Ovary (tissue), 9 donors: Measurements from ENCODE around the gene ACTN1. TPM values are rescaled to one million over a fixed set of nuclear protein-coding genes. Genes with fewer than 3 reads are reported as not detected.

Source experiments
- DNase-seq, 5 donors: peaks; one replicate each; pipeline ENCODE4 v3.0.0-alpha.2; 2019 to 2020
- H3K27ac ChIP-seq, 2 donors: fragments of 200-600 bp; one replicate each; pipeline versions ENCODE4 v1.5.1 to v1.8.0; 2019 to 2022
- H3K27me3 ChIP-seq: fragments of 200-600 bp; one replicate; pipeline ENCODE4 v1.8.0; 2022
- H3K36me3 ChIP-seq: fragments of 200-600 bp; sonication (generic); one replicate; pipeline ENCODE4 v1.5.1; 2019
- H3K4me1 ChIP-seq: one replicate; pipeline ENCODE4 v1.8.1; 2013; ENCODE audit warnings: mild to moderate bottlenecking, moderate library complexity; ENCODE audit not compliant: insufficient read depth
- H3K4me3 ChIP-seq: fragments of 200-600 bp; sonication (generic); one replicate; pipeline ENCODE4 v1.5.1; 2017
- H3K9me3 ChIP-seq, 2 donors: fragments of 200-600 bp in 1 of 2; sonication (generic) in 1 of 2; one replicate each; pipeline versions ENCODE4 v1.5.1 to v1.8.1; 2013 to 2019; ENCODE audit warnings: mild to moderate bottlenecking in 1 of 2, moderate library complexity in 1 of 2
- CTCF ChIP-seq, 3 donors: fragments of 450-650 bp in 2 of 3; fragments of 200-600 bp in 1 of 3; IDR thresholded peaks; one replicate each; pipeline versions ENCODE4 v1.5.1 to v1.8.0; 2016 to 2022; ENCODE audit warnings: antibody characterized with exemption in 3 of 3, mild to moderate bottlenecking in 1 of 3
- EP300 ChIP-seq: sonication (generic); formaldehyde crosslinking; IDR thresholded peaks from one replicate; pipeline ENCODE4 v1.6.1; 2017; ENCODE audit warnings: antibody characterized with exemption
- POLR2A ChIP-seq: fragments of 450-650 bp; IDR thresholded peaks from one replicate; pipeline ENCODE4 v1.6.1; 2017; ENCODE audit warnings: antibody characterized with exemption, mild to moderate bottlenecking, moderate library complexity
- WGBS, 3 donors: extraction: QIAGEN DNeasy Blood & Tissue Kit in 1 of 3; methylation state at CpG; one replicate each; pipeline versions ENCODE4 v1.1.5 to v1.1.7; 2013 to 2017; 5-methylcytosine and 5-hydroxymethylcytosine counted together
- intact Hi-C, 4 donors: fragments of 100-400 bp; cut with DNase I; formaldehyde crosslinking; loops; one replicate each; pipeline versions ENCODE4 v1.11.0 to v1.15.1; 2022 to 2023
- polyA plus RNA-seq, 2 donors: library from polyadenylated mRNA; stranded (reverse); fragments of 200-250 nt in 1 of 2; fragments of 350-450 nt in 1 of 2; fragmentation: Illumina TruSeq in 1 of 2; extraction: RNeasy Lipid Tissue Mini Kit (QIAGEN cat#74804) in 1 of 2; gene quantifications; one replicate each; pipeline ENCODE4 v1.2.3, GENCODE V29; 2013 to 2014
- total RNA-seq, 7 donors: library from RNA; depleted of rRNA in 2 of 7; stranded (reverse); fragments of >200 nt in 2 of 7; fragmentation: NEBNext Ultra II Directional in 3 of 7; extraction: Animal tissue kit (Norgen Biotek cat#: 25700) in 3 of 7; gene quantifications; one replicate each; pipeline versions ENCODE4 v1.1.0 to v1.2.4, GENCODE V29; 2016 to 2023
- donor health status: DM: no; HTN: no; CAD: no; lungs with moderate emphysema.
- donor health status: DM: no; HTN: no; CAD: no.
- donor health status: Bipolar disorder and iron deficiency.
- donor health status: DM: yes; HTN: yes; CAD: no.
- donor health status: DM: no; HTN: no; CAD: no.
- donor health status: DM: yes; HTN: yes; CAD: no.

Gene ACTN1
- total and polyA plus RNA-seq, 9 donors: 39.0 to 203 (median 138) TPM

GRCh38 chr14:68945585-68946488, 33.3 kb downstream of the ACTN1 start:
- Histone ChIP-seq H3K36me3 (no peaks in the 10 kb centered on the region), H3K9me3 (no peaks in the 10 kb centered on the region), H3K4me3 (no peak overlapping the region), H3K4me1 (peaks cover 20% of the 10 kb centered on the region), H3K27ac (no peak overlapping the region), H3K27me3 (no peaks in the 10 kb centered on the region)
- no peak for DNase-seq
- WGBS, 3 donors: 68 to 72% (median 69%) methylated on average over 11 of the region's 11 CpGs
- TF ChIP-seq POLR2A: no peak
- no peak for TF ChIP-seq CTCF (IDR thresholded peaks at IDR 0.05)
- TF ChIP-seq EP300: no peak
- intact Hi-C loops: no loop called here

GRCh38 chr14:68945190-68945584, 33.9 kb downstream of the ACTN1 start:
- Histone ChIP-seq H3K9me3 (no peaks in the 10 kb centered on the region), H3K27me3 (no peaks in the 10 kb centered on the region), H3K27ac (no peak overlapping the region), H3K36me3 (no peaks in the 10 kb centered on the region), H3K4me3 (no peak overlapping the region), H3K4me1 (peaks cover 18% of the 10 kb centered on the region)
- no peak for DNase-seq
- TF ChIP-seq CTCF (IDR thresholded peaks at IDR 0.05) (no peak), EP300 (no peak), POLR2A (no peak)
- intact Hi-C loops: no loop called here
- 51 to 54% (median 52%) methylated on average over 4 of the region's 4 CpGs for WGBS, 3 donors

GRCh38 chr14:68944162-68944561, 34.9 kb downstream of the ACTN1 start:
- Histone ChIP-seq H3K4me1 (peaks cover 21% of the 10 kb centered on the region), H3K4me3 (no peak overlapping the region), H3K9me3 (no peaks in the 10 kb centered on the region), H3K36me3 (no peaks in the 10 kb centered on the region), H3K27ac (no peak overlapping the region), H3K27me3 (no peaks in the 10 kb centered on the region)
- intact Hi-C loops: no loop called here
- no peak for DNase-seq
- WGBS, 3 donors: 64 to 89% (median 83%) methylated on average over 6 of the region's 6 CpGs
- TF ChIP-seq POLR2A: no peak
- TF ChIP-seq EP300: no peak
- no peak for TF ChIP-seq CTCF (IDR thresholded peaks at IDR 0.05)

- H3K36me3 ChIP-seq: no peaks in the 10 kb centered on the region
- peaks cover 27% of the 10 kb centered on the region for H3K4me1 ChIP-seq
- H3K27me3 ChIP-seq: no peaks in the 10 kb centered on the region
- intact Hi-C loops: no loop called here
- H3K27ac ChIP-seq: no peak overlapping the region
- TF ChIP-seq EP300 (no peak), POLR2A (no peak), CTCF (IDR thresholded peaks at IDR 0.05) (no peak)
- 81 to 84% (median 81%) methylated on average over 10 of the region's 10 CpGs for WGBS, 3 donors
- no peaks in the 10 kb centered on the region for H3K9me3 ChIP-seq
- no peak for DNase-seq
- no peak overlapping the region for H3K4me3 ChIP-seq
These were observed 36.0 kb downstream of the ACTN1 start for GRCh38 chr14:68943107-68943506.
